Muscle of arm (tissue), 12 donors: Measurements from ENCODE around the gene BAIAP3. TPM values are rescaled to one million over a fixed set of nuclear protein-coding genes. Genes with fewer than 3 reads are reported as not detected.

ENCODE experiments used
- DNase-seq: peaks from one replicate; pipeline ENCODE4 v3.0.0-alpha.2; 2013
- polyA plus RNA-seq, 12 donors: library from polyadenylated mRNA; unstranded; fragments of 120-200 nt; gene quantifications; one replicate each; pipeline ENCODE4 v1.2.1, GENCODE V29; 2013; ENCODE audit not compliant: insufficient read length in 12 of 12

BAIAP3 gene
- polyA plus RNA-seq, 12 donors: 0.40 to 1.3 (median 0.80) TPM; not detected in 2

DNA sequence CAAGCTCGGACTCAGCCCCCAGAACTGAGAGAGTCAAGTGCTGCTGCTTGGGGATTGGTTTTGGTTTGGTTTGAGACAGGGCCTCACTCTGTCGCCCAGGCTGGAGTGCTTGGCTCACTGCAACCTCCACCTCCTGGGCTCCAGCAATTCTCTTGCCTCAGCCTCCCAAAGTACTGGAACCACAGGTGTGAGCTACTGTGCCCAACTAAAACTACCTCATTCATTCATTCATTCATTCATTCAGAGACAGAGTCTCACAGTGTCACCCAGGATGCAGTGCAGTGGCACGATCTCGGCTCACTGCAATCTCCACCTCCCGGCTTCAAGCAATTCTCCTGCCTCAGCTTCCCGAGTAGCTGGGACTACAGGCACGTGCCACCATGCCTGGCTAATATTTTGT is 56.3 kb downstream of the BAIAP3 start:
- DNase-seq: no peak

DNA sequence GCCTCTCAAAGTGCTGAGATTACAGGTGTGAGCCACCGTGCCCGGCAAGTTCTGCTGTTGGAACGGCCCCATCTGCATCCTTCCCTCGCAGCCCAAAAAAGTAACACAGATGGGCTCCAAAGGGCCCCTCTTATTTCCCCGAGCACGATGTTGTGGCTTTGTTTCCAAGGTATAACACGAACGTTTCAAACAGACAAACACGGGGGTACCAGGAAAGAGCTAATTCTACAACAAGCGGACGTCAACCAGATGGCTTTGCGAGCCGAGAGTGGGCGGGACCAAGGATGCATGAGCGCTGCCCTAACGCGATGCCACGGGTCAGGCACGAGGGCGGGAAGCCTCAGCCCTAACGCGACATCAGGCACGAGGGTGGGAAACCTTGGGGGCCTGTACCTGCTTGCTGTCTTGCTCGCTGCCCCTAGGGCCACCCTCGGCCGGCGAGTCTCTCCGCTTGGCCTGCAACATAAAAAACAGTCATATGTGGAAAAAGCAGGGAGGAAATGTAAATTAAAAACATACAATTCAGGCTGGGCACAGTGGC is 56.9 kb downstream of the BAIAP3 start:
- DNase-seq: no peak

DNA sequence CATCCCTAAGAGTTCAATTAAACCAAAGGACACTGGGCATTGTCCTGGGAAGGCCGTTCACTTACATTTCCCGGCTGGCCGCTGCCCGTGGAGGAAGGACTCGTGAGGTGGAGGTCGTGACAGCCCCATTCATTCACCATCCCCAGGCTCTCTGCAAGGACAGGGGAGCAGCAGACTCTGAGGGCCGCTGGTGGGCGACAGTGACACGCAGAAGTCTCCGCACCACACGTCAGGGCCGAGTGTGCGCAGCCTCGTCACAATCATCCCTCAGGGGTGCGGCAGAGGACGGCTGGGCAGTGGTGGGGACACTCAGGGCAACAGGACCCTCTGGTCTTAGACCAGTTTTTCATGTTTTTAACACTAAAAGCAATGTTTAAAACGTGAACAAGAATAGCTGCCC is 59.4 kb downstream of the BAIAP3 start:
- no peak for DNase-seq

DNA sequence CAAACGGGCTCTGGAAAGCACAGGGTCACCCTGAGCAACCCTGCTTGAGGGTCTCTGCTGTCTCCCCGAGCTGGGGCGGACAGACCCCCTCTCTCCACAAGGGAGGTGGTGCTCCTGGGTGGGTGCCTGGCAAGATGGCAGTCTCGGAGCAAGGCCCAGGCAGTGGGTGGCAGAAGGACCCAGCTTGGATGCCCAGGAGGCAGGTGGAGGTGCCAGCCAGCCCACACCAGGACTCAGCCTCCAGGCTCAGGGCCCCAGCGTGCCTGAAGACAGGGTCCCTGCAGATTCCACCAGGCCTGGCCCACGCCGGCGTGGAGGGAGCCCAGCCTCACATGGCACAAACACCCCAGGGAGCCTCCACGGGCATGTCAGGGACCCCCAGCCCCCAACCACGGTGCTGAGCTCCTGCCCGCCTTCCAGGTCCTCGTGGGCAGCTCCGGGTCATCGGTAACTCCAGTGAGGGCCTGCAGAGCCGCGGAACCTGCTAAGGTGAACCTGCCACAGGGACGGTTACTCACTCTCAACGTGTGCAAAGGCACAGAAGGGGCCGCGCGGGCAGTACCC is 60.2 kb downstream of the BAIAP3 start:
- DNase-seq: no peak

DNA sequence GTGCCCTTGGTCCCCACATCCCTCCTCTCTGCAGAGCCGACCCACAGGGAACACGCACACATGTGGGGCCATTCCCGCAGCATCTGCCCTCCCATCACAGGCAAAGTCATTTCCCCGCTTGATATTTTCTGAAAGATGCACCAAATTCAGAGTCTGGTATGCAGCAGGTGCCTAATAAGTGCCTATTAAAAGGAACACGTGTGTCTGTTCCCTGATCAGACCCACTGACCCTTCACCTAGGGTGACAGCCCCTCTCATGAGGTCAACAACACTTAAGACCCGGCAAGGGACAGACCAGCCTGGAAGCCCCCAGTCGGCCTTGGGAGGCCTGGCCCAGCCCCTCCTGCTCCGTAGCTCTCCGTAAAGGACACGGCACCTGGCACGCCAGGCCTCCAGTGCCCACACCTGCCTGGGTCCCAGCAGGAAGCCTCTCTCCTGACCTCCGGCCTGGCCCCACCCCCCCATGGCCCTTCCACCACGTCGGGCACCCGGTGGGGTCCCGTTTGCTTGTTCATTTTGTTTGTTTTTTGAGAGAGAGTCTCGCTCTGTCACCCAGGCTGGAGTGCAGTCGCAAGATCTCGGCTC is 61.0 kb downstream of the BAIAP3 start:
- DNase-seq: no peak

DNA sequence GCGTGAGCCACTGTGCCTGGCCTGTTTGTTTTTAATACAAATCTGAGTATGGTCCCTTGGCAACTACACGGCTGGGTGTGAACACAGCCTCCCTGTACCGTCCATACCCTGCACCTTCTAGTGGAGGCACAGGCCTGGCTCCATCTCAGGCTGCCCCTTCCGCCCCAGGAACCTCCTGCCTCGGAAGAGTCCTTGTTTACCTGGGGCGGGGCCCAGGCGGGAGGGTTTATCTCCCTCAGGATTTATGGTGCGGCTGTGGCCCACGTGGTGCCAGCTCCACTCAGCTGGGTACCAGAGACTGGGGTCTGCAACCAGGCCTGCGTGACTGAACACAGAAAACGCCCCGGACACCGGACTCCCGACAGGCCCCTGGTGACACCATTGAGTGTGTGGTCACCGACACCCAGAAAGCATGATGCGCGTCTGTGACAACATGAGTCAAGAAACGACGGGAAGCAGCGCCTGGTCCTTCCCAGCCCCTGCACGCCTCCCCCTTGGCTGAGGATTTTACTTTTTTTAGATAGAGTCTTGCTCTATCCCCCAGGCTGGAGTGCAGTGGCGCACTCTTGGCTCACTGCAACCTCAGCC is 62.1 kb downstream of the BAIAP3 start:
- no peak for DNase-seq

DNA sequence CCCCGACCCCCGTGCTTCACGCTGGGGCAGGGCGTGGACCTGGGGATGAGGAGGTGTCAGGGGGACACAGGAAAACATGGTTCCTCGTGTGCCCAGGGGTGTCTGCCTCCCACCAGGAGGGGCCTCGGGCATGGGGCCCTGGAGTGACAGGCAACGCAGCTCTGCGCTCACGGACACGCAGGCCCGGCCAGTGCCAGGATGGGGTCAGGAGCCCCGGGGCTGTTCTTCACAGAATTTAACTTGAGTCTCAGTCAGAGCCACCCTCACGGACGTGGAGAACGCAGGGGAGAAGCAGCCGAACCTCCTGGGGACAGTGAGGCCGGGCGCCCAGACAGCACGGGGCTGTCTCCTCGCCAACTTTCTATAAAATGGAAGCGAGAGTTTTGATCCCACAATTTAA is 64.3 kb downstream of the BAIAP3 start:
- no peak for DNase-seq

DNA sequence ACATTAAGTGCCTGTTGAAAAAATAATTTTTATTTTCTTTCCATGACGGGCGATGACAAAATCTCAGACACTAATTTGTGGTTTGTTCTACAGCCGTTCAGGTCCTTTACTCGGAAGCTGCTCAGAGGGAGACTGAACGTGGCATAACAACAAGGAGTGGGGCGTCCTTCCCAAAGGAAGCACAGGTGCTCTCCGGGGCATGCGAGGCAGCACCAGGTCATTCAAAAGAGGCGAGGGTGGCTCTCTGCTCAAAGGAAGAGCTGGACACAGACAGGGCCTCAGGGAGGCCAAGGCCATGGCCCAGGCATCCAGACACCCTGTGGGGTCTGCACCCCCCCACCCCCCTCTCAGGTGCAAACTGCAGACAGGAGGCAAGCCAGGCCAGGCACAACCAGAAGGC is 64.9 kb downstream of the BAIAP3 start:
- DNase-seq: no peak

Other genes with a start within 250 kb of the BAIAP3 start
- gene C1QTNF8, start 237.4 kb upstream of the BAIAP3 start, polyA plus RNA-seq: not detected
- gene CACNA1H, start 180.5 kb upstream of the BAIAP3 start, polyA plus RNA-seq: 10 to 100 TPM in 11 of 12 donors, not detected in 1; 20.5 to 77.3 (median 39.4) TPM
- 1 to 10 TPM in 5 of 12 donors, under 1 TPM in 5, not detected in 2; 0.48 to 1.5 (median 1.1) TPM for gene TPSG1, start 108.4 kb upstream of the BAIAP3 start, polyA plus RNA-seq
- 1 to 10 TPM in 10 of 12 donors, not detected in 2; 1.0 to 9.9 (median 4.3) TPM for gene TPSB2, start 103.5 kb upstream of the BAIAP3 start, polyA plus RNA-seq
- 1 to 10 TPM in 9 of 12 donors, under 1 TPM in 1, not detected in 2; 0.79 to 5.3 (median 1.7) TPM for gene TPSAB1, start 92.9 kb upstream of the BAIAP3 start, polyA plus RNA-seq
- gene TPSD1, start 77.6 kb upstream of the BAIAP3 start, polyA plus RNA-seq: under 1 TPM in 8 of 12 donors, not detected in 4; 0.23 to 0.70 (median 0.51) TPM
- 100 to 1,000 TPM in 6 of 12 donors, 10 to 100 TPM in 5, not detected in 1; 78.4 to 213 (median 104) TPM for gene UBE2I, start 24.0 kb upstream of the BAIAP3 start, polyA plus RNA-seq
- gene TSR3, start 18.2 kb downstream of the BAIAP3 start, polyA plus RNA-seq: 10 to 100 TPM in 11 of 12 donors, not detected in 1; 32.5 to 53.9 (median 42.2) TPM
- 10 to 100 TPM in 11 of 12 donors, not detected in 1; 24.1 to 57.3 (median 34.2) TPM for gene GNPTG, start 18.3 kb downstream of the BAIAP3 start, polyA plus RNA-seq
- 10 to 100 TPM in 5 of 12 donors, 1 to 10 TPM in 6, not detected in 1; 6.1 to 20.1 (median 8.4) TPM for gene UNKL, start 81.1 kb downstream of the BAIAP3 start, polyA plus RNA-seq
- gene UQCC4, start 87.1 kb downstream of the BAIAP3 start, polyA plus RNA-seq: 10 to 100 TPM in 7 of 12 donors, 1 to 10 TPM in 4, not detected in 1; 7.8 to 12.7 (median 11.0) TPM
- gene PERCC1, start 97.4 kb downstream of the BAIAP3 start, polyA plus RNA-seq: under 1 TPM in 4 of 12 donors, not detected in 8; 0.20 to 0.33 (median 0.25) TPM
- gene CCDC154, start 110.9 kb downstream of the BAIAP3 start, polyA plus RNA-seq: 1 to 10 TPM in 7 of 12 donors, under 1 TPM in 3, not detected in 2; 0.61 to 3.3 (median 1.8) TPM
- 10 to 100 TPM in 11 of 12 donors, not detected in 1; 12.5 to 36.6 (median 24.0) TPM for gene CLCN7, start 141.4 kb downstream of the BAIAP3 start, polyA plus RNA-seq
- 1 to 10 TPM in 1 of 12 donors, under 1 TPM in 9, not detected in 2; 0.32 to 1.1 (median 0.49) TPM for gene PTX4, start 155.3 kb downstream of the BAIAP3 start, polyA plus RNA-seq
- 10 to 100 TPM in 11 of 12 donors, not detected in 1; 14.7 to 53.4 (median 22.8) TPM for gene TELO2, start 159.7 kb downstream of the BAIAP3 start, polyA plus RNA-seq
- gene TMEM204, start 200.0 kb downstream of the BAIAP3 start, polyA plus RNA-seq: 10 to 100 TPM in 10 of 12 donors, 1 to 10 TPM in 1, not detected in 1; 8.7 to 15.9 (median 12.8) TPM